Measurements from ENCODE around the gene GTPBP10. TPM values are rescaled to one million over a fixed set of nuclear protein-coding genes. Genes with fewer than 3 reads are reported as not detected.
A peak's percentile ranks its signal among the peaks of the same experiment; 100 is the strongest.

The GTPBP10 gene
- total and polyA plus RNA-seq, 12 donors = 7.2 to 32.8 (median 22.0) TPM

- no peaks in the 10 kb centered on the region for H3K27me3 ChIP-seq
- no peak overlapping the region for H3K4me3 ChIP-seq
- TF ChIP-seq, protein P1, sequence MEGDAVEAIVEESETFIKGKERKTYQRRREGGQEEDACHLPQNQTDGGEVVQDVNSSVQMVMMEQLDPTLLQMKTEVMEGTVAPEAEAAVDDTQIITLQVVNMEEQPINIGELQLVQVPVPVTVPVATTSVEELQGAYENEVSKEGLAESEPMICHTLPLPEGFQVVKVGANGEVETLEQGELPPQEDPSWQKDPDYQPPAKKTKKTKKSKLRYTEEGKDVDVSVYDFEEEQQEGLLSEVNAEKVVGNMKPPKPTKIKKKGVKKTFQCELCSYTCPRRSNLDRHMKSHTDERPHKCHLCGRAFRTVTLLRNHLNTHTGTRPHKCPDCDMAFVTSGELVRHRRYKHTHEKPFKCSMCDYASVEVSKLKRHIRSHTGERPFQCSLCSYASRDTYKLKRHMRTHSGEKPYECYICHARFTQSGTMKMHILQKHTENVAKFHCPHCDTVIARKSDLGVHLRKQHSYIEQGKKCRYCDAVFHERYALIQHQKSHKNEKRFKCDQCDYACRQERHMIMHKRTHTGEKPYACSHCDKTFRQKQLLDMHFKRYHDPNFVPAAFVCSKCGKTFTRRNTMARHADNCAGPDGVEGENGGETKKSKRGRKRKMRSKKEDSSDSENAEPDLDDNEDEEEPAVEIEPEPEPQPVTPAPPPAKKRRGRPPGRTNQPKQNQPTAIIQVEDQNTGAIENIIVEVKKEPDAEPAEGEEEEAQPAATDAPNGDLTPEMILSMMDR (IDR thresholded peaks at IDR 0.05) = no peak
- no peak for TF ChIP-seq POLR2A (IDR thresholded peaks at IDR 0.05)
- no peaks in the 10 kb centered on the region for H3K4me1 ChIP-seq (replicated peaks in 1 of 2)
- intact Hi-C loops (cut with DNase I) = loop anchor here in 1 of 2 donors (10.0 kb wide), 1 partner anchor 125 kb away; no protein-coding TSS in a partner anchor
- no peaks in the 10 kb centered on the region for H3K36me3 ChIP-seq (replicated peaks in 1 of 2)
- no peak for DNase-seq
- H3K9me3 ChIP-seq (replicated peaks in 1 of 3) = no peaks in the 10 kb centered on the region
- WGBS, 4 donors = 91 to 93% (median 92%) methylated on average over 5 of the region's 5 CpGs
- no peak overlapping the region for H3K27ac ChIP-seq
Observed at GRCh38 chr7:90309872-90310271, 36.6 kb upstream of the GTPBP10 start.

DNA sequence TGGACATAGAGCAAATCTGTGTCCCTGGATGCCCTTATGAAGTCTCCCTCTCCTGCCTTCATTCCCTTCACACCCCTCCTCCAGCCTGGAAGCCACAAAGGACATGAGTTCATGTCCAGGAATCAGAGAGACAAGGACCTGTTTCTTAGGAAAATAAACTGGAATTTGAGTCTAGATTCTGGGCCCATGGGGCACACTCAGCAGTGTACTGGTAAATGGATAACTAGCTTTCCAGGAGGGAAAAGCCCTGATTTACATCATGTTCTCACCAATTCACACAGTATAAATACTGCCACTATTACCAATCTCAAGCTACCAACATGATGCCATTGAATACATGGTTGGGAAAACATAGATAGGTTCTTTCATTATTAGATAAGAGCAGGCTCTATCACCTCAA lies 35.3 kb upstream of the GTPBP10 start:
- intact Hi-C loops (cut with DNase I) = loop anchor here in 1 of 2 donors (10.0 kb wide), 1 partner anchor 124 kb away; no protein-coding TSS in a partner anchor
- TF ChIP-seq, protein P1 (IDR thresholded peaks at IDR 0.05) = no peak
- TF ChIP-seq POLR2A (IDR thresholded peaks at IDR 0.05) = no peak
- no peaks in the 10 kb centered on the region for H3K36me3 ChIP-seq (replicated peaks in 1 of 2)

GRCh38 chr7:90312745-90313144 lies 33.8 kb upstream of the GTPBP10 start:
- Histone ChIP-seq H3K4me1 (replicated peaks in 1 of 2) (no peaks in the 10 kb centered on the region), H3K27me3 (no peaks in the 10 kb centered on the region), H3K9me3 (replicated peaks in 1 of 3) (no peaks in the 10 kb centered on the region), H3K36me3 (replicated peaks in 1 of 2) (no peaks in the 10 kb centered on the region), H3K27ac (no peak overlapping the region), H3K4me3 (no peak overlapping the region)
- intact Hi-C loops (cut with DNase I) = loop anchor here in 1 of 2 donors (10.0 kb wide), 1 partner anchor 122 kb away; no protein-coding TSS in a partner anchor
- 82 to 88% (median 87%) methylated on average over 2 of the region's 2 CpGs for WGBS, 4 donors
- no peak for TF ChIP-seq POLR2A (IDR thresholded peaks at IDR 0.05)
- TF ChIP-seq, protein P1 (IDR thresholded peaks at IDR 0.05) = peak in 1 of 6 experiments; percentile 23
- no peak for DNase-seq

More for the DNA sequence above, 35.3 kb upstream of the GTPBP10 start:
- Histone ChIP-seq H3K27me3 (no peaks in the 10 kb centered on the region), H3K4me1 (replicated peaks in 1 of 2) (no peaks in the 10 kb centered on the region), H3K9me3 (replicated peaks in 1 of 3) (no peaks in the 10 kb centered on the region), H3K4me3 (no peak overlapping the region), H3K27ac (no peak overlapping the region)
- DNase-seq = no peak

- Histone ChIP-seq H3K27ac (no peak overlapping the region), H3K36me3 (replicated peaks in 1 of 2) (no peaks in the 10 kb centered on the region), H3K4me3 (no peak overlapping the region), H3K27me3 (no peaks in the 10 kb centered on the region), H3K4me1 (replicated peaks in 1 of 2) (no peaks in the 10 kb centered on the region), H3K9me3 (replicated peaks in 1 of 3) (no peaks in the 10 kb centered on the region)
- 67 to 74% (median 69%) methylated on average over 4 of the region's 4 CpGs for WGBS, 4 donors
- intact Hi-C loops (cut with DNase I) = loop anchor here in 1 of 2 donors (10.0 kb wide), 1 partner anchor 121 kb away; no protein-coding TSS in a partner anchor
- DNase-seq = no peak
- TF ChIP-seq, protein P1 (IDR thresholded peaks at IDR 0.05) = no peak
- no peak for TF ChIP-seq POLR2A (IDR thresholded peaks at IDR 0.05)
Observed at GRCh38 chr7:90313907-90314306, 32.6 kb upstream of the GTPBP10 start.
